D721Med (cell line): Measurements from ENCODE around the gene UGT1A5.

ENCODE experiments used
- DNase-seq: peaks from one replicate; pipeline ENCODE4 v3.0.0; 2011; ENCODE audit warnings: low spot score; ENCODE audit not compliant: insufficient read length
- FAIRE-seq: peaks from 2 replicates; lab custom pipeline; 2011; peaks lifted over from hg19 to GRCh38; lab: Jason Lieb, UNC
- TF ChIP-seq, protein P1 (sequence below): IDR thresholded peaks from 2 replicates; pipeline ENCODE4 v1.5.1; 2012; ENCODE audit warnings: mild to moderate bottlenecking, control low read depth; ENCODE audit not compliant: insufficient read depth; ENCODE audit errors: missing control alignments

UGT1A5 gene

DNA sequence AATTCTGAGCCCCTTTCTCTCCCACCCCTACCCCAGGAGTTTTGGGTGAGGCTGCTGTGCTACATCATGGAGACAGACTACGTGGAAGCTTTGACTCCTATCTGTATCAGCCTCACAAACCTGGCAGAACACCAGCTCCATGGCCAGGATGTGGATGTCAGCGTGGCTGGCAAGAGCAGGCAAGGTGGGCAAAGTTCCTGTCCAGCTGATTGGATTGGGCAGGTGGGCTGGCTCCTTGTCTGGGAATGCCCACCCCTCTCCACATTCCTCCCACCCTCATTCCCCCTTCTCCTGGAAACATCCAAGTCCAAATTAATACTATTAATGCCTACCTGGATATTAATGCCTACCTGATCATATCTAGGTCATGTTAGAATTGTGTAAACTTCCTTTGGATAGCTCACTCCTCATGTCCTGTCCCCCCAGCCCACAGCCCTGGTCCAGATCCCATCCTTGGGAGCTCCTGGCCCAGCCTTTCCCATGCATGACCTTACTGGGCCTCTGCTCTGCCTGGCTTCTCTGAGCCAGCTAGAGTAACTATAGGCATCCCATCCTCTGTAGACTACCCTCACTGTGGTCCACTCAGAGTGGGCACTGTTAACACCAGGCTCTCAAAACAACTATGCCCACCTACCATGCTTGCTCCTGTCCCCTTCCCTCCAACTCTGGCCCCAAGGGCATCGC is 89.6 kb downstream of the UGT1A5 start:
- no peak for DNase-seq
- no peak for FAIRE-seq
- TF ChIP-seq, protein P1, sequence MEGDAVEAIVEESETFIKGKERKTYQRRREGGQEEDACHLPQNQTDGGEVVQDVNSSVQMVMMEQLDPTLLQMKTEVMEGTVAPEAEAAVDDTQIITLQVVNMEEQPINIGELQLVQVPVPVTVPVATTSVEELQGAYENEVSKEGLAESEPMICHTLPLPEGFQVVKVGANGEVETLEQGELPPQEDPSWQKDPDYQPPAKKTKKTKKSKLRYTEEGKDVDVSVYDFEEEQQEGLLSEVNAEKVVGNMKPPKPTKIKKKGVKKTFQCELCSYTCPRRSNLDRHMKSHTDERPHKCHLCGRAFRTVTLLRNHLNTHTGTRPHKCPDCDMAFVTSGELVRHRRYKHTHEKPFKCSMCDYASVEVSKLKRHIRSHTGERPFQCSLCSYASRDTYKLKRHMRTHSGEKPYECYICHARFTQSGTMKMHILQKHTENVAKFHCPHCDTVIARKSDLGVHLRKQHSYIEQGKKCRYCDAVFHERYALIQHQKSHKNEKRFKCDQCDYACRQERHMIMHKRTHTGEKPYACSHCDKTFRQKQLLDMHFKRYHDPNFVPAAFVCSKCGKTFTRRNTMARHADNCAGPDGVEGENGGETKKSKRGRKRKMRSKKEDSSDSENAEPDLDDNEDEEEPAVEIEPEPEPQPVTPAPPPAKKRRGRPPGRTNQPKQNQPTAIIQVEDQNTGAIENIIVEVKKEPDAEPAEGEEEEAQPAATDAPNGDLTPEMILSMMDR: no peak

DNA sequence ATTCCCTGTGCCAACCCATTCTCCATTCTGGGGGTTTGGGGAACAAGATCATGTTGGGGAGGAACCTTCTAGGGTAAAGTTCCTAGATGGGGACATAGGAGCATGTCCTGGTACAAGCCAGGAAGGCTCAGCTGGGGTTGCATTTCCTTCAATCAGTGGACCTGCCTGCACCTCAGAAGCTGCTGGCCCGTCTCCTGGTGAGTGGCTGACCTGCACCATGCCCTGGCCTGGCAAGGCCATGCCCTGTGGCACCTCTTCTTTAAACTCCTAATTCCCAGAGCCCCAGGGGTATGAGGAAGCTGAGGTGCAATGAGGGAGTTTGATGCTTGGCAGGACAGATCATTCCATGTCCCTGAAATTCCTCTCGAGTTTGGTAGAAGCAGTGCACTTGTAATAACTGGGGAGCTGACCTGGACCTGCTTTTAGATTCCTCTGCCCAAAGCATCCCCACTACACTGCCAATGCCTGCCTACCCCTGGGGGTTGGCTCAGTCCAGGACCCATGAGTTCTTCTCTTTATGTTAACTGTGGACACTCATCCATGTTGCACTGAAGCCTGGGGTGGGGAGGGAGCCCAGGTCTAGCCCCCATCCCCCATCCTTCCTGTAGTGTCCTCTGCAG is 90.7 kb downstream of the UGT1A5 start:
- FAIRE-seq (no peak), DNase-seq (no peak)
- TF ChIP-seq, protein P1: no peak

DNA sequence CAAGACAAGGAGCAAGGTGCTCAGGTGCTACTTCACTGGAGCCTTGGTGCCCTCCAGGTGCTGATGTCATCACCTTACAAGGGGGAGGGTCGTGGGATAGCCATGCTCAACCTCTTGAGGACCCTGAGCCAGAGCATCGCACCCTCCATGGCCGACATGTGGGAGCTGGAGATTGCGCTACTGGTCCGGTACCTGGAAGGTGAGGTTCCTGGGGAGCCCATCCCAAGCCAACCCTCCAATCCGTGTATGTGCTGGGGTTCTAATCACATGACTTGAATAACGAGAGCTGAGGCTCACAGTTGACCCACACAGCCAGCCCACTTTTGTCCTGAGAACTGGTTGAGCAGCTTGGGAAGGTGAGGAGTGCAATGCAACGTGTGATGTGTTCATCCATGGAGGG is 91.3 kb downstream of the UGT1A5 start:
- FAIRE-seq (no peak), DNase-seq (no peak)
- TF ChIP-seq, protein P1: no peak

DNA sequence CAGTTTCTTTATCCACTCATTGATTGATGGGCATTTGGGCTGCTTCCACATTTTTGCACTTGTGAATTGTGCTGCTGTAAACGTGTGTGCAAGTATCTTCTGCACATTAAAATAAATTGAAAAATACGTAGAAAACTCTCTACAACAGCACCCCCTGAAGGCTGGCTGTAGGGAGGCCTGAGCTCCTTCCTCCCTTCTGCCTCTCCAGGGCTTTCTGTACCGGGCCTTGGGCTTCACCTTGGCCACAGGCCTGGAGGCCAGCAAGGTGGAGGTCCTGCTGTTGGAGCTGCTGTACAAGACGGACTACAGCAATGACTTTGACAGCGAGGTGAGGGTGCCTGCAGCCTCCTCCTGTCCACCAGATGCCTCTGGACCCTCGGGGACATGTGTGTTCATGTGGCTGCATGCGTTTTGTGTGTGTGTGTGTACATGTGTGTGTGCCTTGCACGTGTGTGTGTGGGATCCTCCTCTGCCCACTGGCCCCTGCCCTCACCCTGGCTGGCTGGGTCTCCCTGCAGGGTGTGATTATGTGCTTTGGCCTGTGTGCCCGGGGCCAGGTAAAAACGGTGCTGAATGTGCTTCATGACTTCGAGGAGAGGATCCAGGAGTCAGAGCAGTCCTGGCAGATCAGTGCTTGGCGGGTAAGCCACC is 94.6 kb downstream of the UGT1A5 start:
- DNase-seq: no peak
- no peak for FAIRE-seq
- TF ChIP-seq, protein P1: no peak

DNA sequence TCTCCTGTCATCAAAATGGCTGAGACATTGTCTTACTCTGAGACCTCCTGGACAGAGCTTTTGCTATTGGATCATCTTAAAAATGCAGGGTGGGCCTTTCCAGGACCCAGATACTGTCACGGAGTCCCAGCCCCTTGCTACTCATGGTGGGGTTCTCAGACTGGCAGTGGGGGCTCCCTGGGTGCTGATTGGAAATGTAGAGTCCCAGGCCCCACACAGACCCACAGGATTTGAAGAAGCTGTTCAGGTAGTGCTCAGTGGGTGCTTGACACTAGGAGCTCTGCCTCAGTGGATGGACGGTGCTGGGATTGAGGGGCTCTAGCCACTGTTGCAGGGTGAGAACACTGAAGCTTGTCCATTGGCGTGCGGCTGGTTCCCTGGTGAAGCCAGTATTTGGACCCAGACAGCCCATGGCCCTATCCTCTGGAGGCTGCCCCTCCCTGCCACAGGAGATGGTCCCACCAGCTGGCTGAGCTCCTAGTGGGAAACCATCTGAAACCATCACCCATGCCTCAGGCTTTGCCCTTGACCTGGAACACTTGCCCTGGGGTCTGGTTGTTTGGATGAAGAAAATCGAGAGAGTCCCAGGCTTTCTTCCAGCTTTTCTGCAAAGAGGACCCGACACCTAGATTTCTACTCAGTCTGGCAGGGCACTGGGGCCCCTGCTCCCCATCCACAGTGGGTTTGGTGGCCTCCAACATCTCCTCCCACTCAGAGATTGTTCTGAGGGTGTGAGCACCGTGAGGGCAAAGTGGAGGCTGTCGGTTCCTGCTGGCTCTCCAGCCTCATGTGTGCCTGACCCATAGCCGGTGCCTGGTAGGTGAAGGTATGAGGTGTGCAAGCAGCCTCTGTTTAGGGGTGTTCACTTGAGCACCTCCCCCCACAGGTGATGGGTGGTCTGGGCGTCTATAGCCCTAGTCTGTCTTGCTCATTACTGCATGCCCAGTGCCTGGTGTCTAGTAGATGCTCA is 95.5 kb downstream of the UGT1A5 start:
- FAIRE-seq: no peak
- no peak for DNase-seq
- TF ChIP-seq, protein P1: no peak

DNA sequence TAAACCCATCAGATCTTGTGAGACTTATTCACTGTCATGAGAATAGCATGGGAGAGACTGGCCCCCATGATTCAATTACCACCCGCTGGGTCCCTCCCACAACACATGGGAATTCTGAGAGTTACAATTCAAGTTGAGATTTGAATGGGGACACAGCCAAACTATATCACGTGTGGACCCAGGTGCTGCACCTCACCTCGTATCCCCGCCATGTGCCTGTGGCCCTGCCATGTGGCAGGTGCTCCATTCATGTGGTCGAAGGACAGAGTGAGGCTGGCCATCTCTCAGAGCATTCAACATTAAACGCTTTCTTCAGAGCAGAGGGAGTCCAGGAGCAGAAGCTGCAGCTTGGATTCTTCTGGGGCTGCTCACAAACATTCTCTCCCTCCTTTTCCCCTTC is 97.7 kb downstream of the UGT1A5 start:
- TF ChIP-seq, protein P1: no peak
- FAIRE-seq (no peak), DNase-seq (no peak)
